H9 (cell line): ENCODE measurements around the gene C11orf58. TPM values are rescaled to one million over a fixed set of nuclear protein-coding genes. Genes with fewer than 3 reads are reported as not detected.

Source experiments
- DNase-seq: peaks from one replicate; pipeline ENCODE4 v3.0.0-alpha.2; 2017
- H2AFZ ChIP-seq: one replicate; pipeline ENCODE4 v1.6.1; 2013; ENCODE audit warnings: mild to moderate bottlenecking, low read length, control low read depth, moderate library complexity
- H2AK5ac ChIP-seq: 2 replicates; pipeline ENCODE4 v1.6.1; 2013; ENCODE audit warnings: low read length, control low read depth, mixed read lengths; ENCODE audit not compliant: insufficient read length
- H2BK120ac ChIP-seq: one replicate; pipeline ENCODE4 v1.6.1; 2013; ENCODE audit warnings: low read depth, mild to moderate bottlenecking, low read length, control low read depth, inconsistent platforms; ENCODE audit not compliant: poor library complexity, severe bottlenecking
- H2BK12ac ChIP-seq: 2 replicates; pipeline ENCODE4 v1.6.1; 2013; ENCODE audit warnings: low read length, control low read depth, mixed read lengths, low read depth; ENCODE audit not compliant: insufficient read length
- H2BK15ac ChIP-seq: 2 replicates; pipeline ENCODE4 v1.6.1; 2013; ENCODE audit warnings: low read depth, low read length, control low read depth
- H2BK20ac ChIP-seq: one replicate; pipeline ENCODE4 v1.6.1; 2013; ENCODE audit warnings: low read depth, mild to moderate bottlenecking, low read length, control low read depth, inconsistent platforms; ENCODE audit not compliant: poor library complexity, severe bottlenecking
- H2BK5ac ChIP-seq: 2 replicates; pipeline ENCODE4 v1.6.1; 2013; ENCODE audit warnings: low read length, control low read depth, mixed read lengths; ENCODE audit not compliant: insufficient read length
- H3K14ac ChIP-seq: 2 replicates; pipeline ENCODE4 v1.6.1; 2013; ENCODE audit warnings: low read length, control low read depth; ENCODE audit not compliant: insufficient read depth
- H3K18ac ChIP-seq: 2 replicates; pipeline ENCODE4 v1.6.1; 2013; ENCODE audit warnings: low read depth, mild to moderate bottlenecking, mixed read lengths, low read length, control low read depth; ENCODE audit not compliant: insufficient read length
- H3K23ac ChIP-seq: 2 replicates; pipeline ENCODE4 v1.6.1; 2013; ENCODE audit warnings: low read length, control low read depth, mixed read lengths, low read depth; ENCODE audit not compliant: insufficient read length
- H3K23me2 ChIP-seq: 2 replicates; pipeline ENCODE4 v1.6.1; 2013; ENCODE audit warnings: low read depth, mild to moderate bottlenecking, mixed read lengths, low read length, control low read depth; ENCODE audit not compliant: insufficient read length, poor library complexity, severe bottlenecking
- H3K27ac ChIP-seq: 2 replicates; pipeline ENCODE4 v1.5.1; 2013; ENCODE audit warnings: low read length, control low read depth, mixed read lengths, low read depth; ENCODE audit not compliant: insufficient read length
- H3K27me3 ChIP-seq: 2 replicates; pipeline ENCODE4 v1.6.1; 2013; ENCODE audit warnings: low read length, control low read depth, inconsistent platforms; ENCODE audit not compliant: insufficient read depth
- H3K4ac ChIP-seq: 2 replicates; pipeline ENCODE4 v1.6.1; 2013; ENCODE audit warnings: low read depth, mild to moderate bottlenecking, control low read depth, inconsistent platforms, low read length, moderate library complexity
- H3K4me1 ChIP-seq: 2 replicates; pipeline ENCODE4 v1.6.1; 2013; ENCODE audit warnings: low read length, control low read depth, inconsistent platforms; ENCODE audit not compliant: insufficient read depth
- H3K4me2 ChIP-seq: 2 replicates; pipeline ENCODE4 v1.6.1; 2013; ENCODE audit warnings: low read length, control low read depth, mixed read lengths; ENCODE audit not compliant: insufficient read length, insufficient read depth
- H3K56ac ChIP-seq: 2 replicates; pipeline ENCODE4 v1.6.1; 2013; ENCODE audit warnings: low read depth, mild to moderate bottlenecking, mixed read lengths, low read length, control low read depth; ENCODE audit not compliant: insufficient read length
- H3K79me1 ChIP-seq: 2 replicates; pipeline ENCODE4 v1.6.1; 2013; ENCODE audit warnings: low read depth, mild to moderate bottlenecking, moderate library complexity, low read length, control low read depth, inconsistent platforms; ENCODE audit not compliant: insufficient read depth, poor library complexity, severe bottlenecking
- H3K79me2 ChIP-seq: 2 replicates; pipeline ENCODE4 v1.6.1; 2013; ENCODE audit warnings: low read length, control low read depth, inconsistent platforms; ENCODE audit not compliant: insufficient read depth
- H3K9ac ChIP-seq: 2 replicates; pipeline ENCODE4 v1.6.1; 2013; ENCODE audit warnings: low read length, control low read depth, mixed read lengths; ENCODE audit not compliant: insufficient read length; ENCODE audit errors: extremely low read depth
- H3K9me3 ChIP-seq: one replicate; pipeline ENCODE4 v1.6.1; 2013; ENCODE audit warnings: low read depth, low read length, inconsistent platforms; ENCODE audit not compliant: control insufficient read depth
- H3T11ph ChIP-seq: one replicate; pipeline ENCODE4 v1.6.1; 2013; ENCODE audit warnings: mild to moderate bottlenecking, low read length, control low read depth, inconsistent platforms
- H4K20me1 ChIP-seq: one replicate; pipeline ENCODE4 v1.6.1; 2013; ENCODE audit not compliant: control insufficient read depth, insufficient read length, insufficient read depth
- H4K5ac ChIP-seq: 2 replicates; pipeline ENCODE4 v1.6.1; 2013; ENCODE audit warnings: low read depth, mild to moderate bottlenecking, mixed read lengths, low read length, control low read depth; ENCODE audit not compliant: insufficient read length
- H4K8ac ChIP-seq: replicated peaks from 2 replicates; pipeline ENCODE4 v1.6.1; 2013; ENCODE audit warnings: low read length, control low read depth, mixed read lengths, low read depth; ENCODE audit not compliant: insufficient read length
- H4K91ac ChIP-seq: 2 replicates; pipeline ENCODE4 v1.6.1; 2013; ENCODE audit warnings: low read depth, mild to moderate bottlenecking, moderate library complexity, mixed read lengths, low read length, control low read depth; ENCODE audit not compliant: insufficient read length
- H3K27ac Mint-ChIP-seq, 3 experiments: 2 replicates in 2 of 3; 3 replicates in 1 of 3; pipeline ENCODE4 v1.8.0; 2020 to 2021; ENCODE audit warnings: mixed read lengths in 3 of 3, mild to moderate bottlenecking in 1 of 3, moderate library complexity in 1 of 3
- H3K27me3 Mint-ChIP-seq: 2 replicates; pipeline ENCODE4 v1.8.0; 2021; ENCODE audit warnings: low read depth, mild to moderate bottlenecking, moderate library complexity, mixed read lengths
- H3K36me3 Mint-ChIP-seq, 3 experiments: 2 replicates in 2 of 3; 3 replicates in 1 of 3; pipeline ENCODE4 v1.8.0; 2020 to 2021; ENCODE audit warnings: low read depth in 3 of 3, mixed read lengths in 3 of 3; ENCODE audit not compliant: insufficient read depth in 1 of 3
- H3K4me1 Mint-ChIP-seq, 2 experiments: 2 replicates each; pipeline ENCODE4 v1.8.0; 2020; ENCODE audit warnings: mixed read lengths in 2 of 2
- H3K4me3 Mint-ChIP-seq, 2 experiments: 2 replicates in 1 of 2; 3 replicates in 1 of 2; pipeline ENCODE4 v1.8.0; 2020 to 2021; ENCODE audit warnings: mild to moderate bottlenecking in 2 of 2, mixed read lengths in 2 of 2, moderate library complexity in 1 of 2
- H3K9me3 Mint-ChIP-seq, 2 experiments: 2 replicates in 1 of 2; 3 replicates in 1 of 2; pipeline ENCODE4 v1.8.0; 2020; ENCODE audit warnings: mild to moderate bottlenecking in 2 of 2, mixed read lengths in 2 of 2, moderate library complexity in 1 of 2
- WGBS: extraction: QIAGEN DNeasy Blood & Tissue Kit; methylation state at CpG from one replicate; pipeline ENCODE4 v1.1.7; 2013; ENCODE audit warnings: missing lambda C conversion rate, low lambda C conversion rate, mixed read lengths; ENCODE audit not compliant: insufficient read length; ENCODE audit errors: extremely low coverage; 5-methylcytosine and 5-hydroxymethylcytosine counted together
- total RNA-seq: library from RNA; stranded (reverse); gene quantifications from 2 replicates; pipeline ENCODE4 v1.2.1, GENCODE V29; 2021
- TF ChIP-seq, protein P1 (sequence below): fragments of 200-600 bp; sonication (generic); conservative IDR thresholded peaks from 3 replicates; pipeline ENCODE4 v1.8.0; 2021; ENCODE audit warnings: antibody characterized with exemption, mild to moderate bottlenecking

The C11orf58 gene
- total RNA-seq, 1 experiment from 2014 or later = 169 TPM

DNA sequence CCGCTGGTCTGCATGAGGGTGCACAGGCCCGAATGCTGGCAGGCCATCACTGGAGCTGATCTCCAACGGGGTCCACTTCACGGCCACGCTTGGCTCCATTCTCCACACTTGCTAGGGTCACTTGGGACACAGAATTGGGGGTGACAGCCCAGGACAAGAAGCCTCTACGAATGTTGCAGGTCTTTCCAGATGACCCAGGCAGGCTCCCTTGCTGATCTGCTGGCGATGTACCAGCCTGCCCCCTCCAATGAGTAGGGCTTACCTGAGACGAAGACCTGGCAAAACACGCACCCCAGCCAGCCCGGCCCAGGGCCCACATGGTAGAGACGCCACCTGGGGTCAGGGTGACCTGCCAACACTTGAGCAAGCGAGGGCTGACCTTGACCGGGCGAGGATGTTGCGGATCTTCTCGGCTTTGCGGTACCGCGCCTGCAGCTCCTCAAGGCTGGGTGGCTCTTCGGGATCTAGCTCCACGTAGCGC is 44.9 kb downstream of the C11orf58 start:
- Histone ChIP-seq H4K91ac (no peak overlapping the region), H4K20me1 (no peaks in the 10 kb centered on the region), H4K8ac (no peak overlapping the region), H2BK12ac (no peak overlapping the region), H3K23me2 (no peaks in the 10 kb centered on the region), H2BK5ac (no peak overlapping the region), H4K5ac (no peak overlapping the region), H3T11ph (no peak overlapping the region), H3K9ac (no peak overlapping the region), H3K14ac (no peak overlapping the region), H3K4ac (no peak overlapping the region), H3K27ac (no peak overlapping the region), H3K4me1 (0 out of 2 replicates have a peak, but pooled peaks cover 5% of the 10 kb centered on the region), H2AK5ac (no peak overlapping the region), H2BK20ac (no peak overlapping the region), H3K23ac (no peak overlapping the region), H3K27me3 (no peaks in the 10 kb centered on the region), H3K4me2 (no peak overlapping the region), H2BK15ac (no peak overlapping the region), H3K9me3 (no peaks in the 10 kb centered on the region), H3K79me2 (no peaks in the 10 kb centered on the region), H3K18ac (no peak overlapping the region), H3K56ac (no peak overlapping the region), H2BK120ac (no peak overlapping the region), H2AFZ (no peak overlapping the region), H3K79me1 (no peaks in the 10 kb centered on the region)
- Mint-ChIP-seq H3K4me1 (peaks cover 33 to 34% of the 10 kb centered on the region in 2 experiments), H3K9me3 (no peaks in the 10 kb centered on the region), H3K27me3 (no peaks in the 10 kb centered on the region), H3K27ac (no peak overlapping the region; a peak in 1 of 7 replicates), H3K36me3 (peaks cover 0 to 9% (median 8%) of the 10 kb centered on the region in 3 experiments; a peak in 6 of 7 replicates), H3K4me3 (no peak overlapping the region)
- TF ChIP-seq, protein P1, sequence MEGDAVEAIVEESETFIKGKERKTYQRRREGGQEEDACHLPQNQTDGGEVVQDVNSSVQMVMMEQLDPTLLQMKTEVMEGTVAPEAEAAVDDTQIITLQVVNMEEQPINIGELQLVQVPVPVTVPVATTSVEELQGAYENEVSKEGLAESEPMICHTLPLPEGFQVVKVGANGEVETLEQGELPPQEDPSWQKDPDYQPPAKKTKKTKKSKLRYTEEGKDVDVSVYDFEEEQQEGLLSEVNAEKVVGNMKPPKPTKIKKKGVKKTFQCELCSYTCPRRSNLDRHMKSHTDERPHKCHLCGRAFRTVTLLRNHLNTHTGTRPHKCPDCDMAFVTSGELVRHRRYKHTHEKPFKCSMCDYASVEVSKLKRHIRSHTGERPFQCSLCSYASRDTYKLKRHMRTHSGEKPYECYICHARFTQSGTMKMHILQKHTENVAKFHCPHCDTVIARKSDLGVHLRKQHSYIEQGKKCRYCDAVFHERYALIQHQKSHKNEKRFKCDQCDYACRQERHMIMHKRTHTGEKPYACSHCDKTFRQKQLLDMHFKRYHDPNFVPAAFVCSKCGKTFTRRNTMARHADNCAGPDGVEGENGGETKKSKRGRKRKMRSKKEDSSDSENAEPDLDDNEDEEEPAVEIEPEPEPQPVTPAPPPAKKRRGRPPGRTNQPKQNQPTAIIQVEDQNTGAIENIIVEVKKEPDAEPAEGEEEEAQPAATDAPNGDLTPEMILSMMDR = no peak
- WGBS = no CpG with 5 or more reads among the region's 22 CpGs
- no peak for DNase-seq
